Colon (tissue), 2 donors: ENCODE results near the gene MKNK2.
"Not testable (repeated sequence)": the region's sequence is repeated elsewhere in the genome, so short reads cannot be mapped to it uniquely, and the experiment has no call there.

Experiments
- FAIRE-seq: peaks from 2 replicates; lab custom pipeline; 2012; peaks lifted over from hg19 to GRCh38; lab: Jason Lieb, UNC
- donor health status: control.
- donor health status: control.

Gene MKNK2

GRCh38 chr19:2050991-2051772, at the start of gene MKNK2:
MKNK2 (minus strand) TSS chr19:2051244; CDS start chr19:2050851, 393 bp downstream.
- FAIRE-seq, result no peak

DNA sequence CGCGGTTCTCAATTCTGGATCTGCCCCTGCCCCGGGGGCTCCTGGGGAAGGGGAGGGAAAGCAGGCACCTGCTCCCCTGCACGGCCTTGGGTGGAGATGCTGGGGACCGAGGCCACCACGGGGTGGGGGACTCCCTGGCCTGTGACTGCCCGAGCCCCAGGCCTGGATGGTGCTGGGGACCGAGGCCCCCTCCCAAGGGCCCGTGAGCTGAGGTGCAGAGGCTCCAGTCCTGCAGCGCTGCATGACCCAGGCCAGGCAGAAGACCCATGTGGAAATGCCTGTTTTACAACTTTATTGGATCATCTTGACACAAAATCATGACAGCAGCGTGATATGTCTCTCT, 49.6 kb upstream of the MKNK2 start:
- no peak for FAIRE-seq

- no peak for FAIRE-seq
These were observed 49.1 kb upstream of the MKNK2 start for GRCh38 chr19:2099937-2100718.

GRCh38 chr19:2099054-2099501, 48.0 kb upstream of the MKNK2 start:
- no peak for FAIRE-seq

GRCh38 chr19:2097886-2098327, 46.9 kb upstream of the MKNK2 start:
- no peak for FAIRE-seq

DNA sequence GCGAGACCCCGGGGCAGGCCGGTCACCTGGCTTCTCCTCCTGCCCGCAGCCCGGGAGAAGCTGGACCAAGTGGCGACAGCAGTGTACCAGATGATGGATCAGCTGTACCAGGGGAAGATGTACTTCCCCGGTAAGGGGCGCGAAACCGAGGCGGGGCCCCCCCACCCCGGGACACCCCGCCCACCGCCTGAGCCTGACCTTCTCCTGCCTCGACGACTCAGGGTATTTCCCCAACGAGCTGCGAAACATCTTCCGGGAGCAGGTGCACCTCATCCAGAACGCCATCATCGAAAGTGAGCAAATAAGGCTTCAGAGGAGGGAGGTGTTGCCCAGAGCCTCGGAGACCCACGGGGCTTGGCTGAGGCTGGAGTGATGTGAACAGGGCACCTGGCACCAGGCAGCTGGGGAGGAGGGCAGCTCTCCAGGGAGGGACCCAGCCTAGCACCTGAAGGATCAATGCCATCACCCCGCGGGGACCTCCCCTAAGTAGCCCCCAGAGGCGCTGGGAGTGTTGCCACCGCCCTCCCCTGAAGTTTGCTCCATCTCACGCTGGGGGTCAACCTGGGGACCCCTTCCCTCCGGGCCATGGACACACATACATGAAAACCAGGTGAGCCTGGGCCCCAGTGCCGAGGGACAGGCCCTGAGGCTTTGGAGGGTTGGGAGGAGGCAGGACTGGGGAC, 46.3 kb upstream of the MKNK2 start:
- no peak for FAIRE-seq

DNA sequence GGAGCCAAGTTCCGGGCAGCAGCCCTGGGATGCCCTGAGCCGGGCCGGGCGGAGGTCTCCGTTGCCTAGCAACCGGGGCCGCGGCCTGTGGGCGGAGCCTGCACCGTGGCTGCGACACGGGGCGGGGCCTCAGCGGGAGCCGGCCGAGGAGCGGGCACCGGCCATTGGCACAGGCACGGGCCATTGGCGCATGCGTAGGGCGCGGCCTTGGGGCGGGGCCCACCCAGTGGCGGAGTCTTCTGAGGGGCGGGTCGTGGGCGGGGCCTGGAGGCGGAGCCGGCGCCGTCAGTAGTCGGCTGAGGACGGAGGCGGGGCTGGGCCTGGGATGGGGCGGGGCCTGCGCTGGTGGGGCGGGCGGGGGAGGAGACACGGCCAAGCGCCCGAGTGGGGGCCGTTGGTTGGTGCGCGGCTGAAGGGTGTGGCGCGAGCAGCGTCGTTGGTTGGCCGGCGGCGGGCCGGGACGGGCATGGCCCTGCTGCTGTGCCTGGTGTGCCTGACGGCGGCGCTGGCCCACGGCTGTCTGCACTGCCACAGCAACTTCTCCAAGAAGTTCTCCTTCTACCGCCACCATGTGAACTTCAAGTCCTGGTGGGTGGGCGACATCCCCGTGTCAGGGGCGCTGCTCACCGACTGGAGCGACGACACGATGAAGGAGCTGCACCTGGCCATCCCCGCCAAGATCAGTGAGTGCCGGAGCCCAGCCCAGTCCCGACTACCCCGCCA, 45.6 kb upstream of the MKNK2 start, which contains the start of gene IZUMO4:
IZUMO4 (plus strand) TSS at position 436 of the 723 bp plus-strand sequence; CDS start at position 467, 31 bp downstream.
- FAIRE-seq, result no peak

- FAIRE-seq, result no peak
These were observed 45.0 kb upstream of the MKNK2 start, which contains the start of gene MOB3A for GRCh38 chr19:2096034-2096479. MOB3A (minus strand) TSS chr19:2096326; CDS start chr19:2078560, 17,766 bp downstream.

- not testable (repeated sequence) for FAIRE-seq
These were observed 41.0 kb upstream of the MKNK2 start for GRCh38 chr19:2091926-2092525.

GRCh38 chr19:2089727-2090053, 38.6 kb upstream of the MKNK2 start:
- no peak for FAIRE-seq

GRCh38 chr19:2089001-2089711, 38.1 kb upstream of the MKNK2 start:
- no peak for FAIRE-seq

GRCh38 chr19:2087621-2088100, 36.6 kb upstream of the MKNK2 start:
- FAIRE-seq, result no peak

- not testable (repeated sequence) for FAIRE-seq
These were observed 35.9 kb upstream of the MKNK2 start for GRCh38 chr19:2086695-2087620.

DNA sequence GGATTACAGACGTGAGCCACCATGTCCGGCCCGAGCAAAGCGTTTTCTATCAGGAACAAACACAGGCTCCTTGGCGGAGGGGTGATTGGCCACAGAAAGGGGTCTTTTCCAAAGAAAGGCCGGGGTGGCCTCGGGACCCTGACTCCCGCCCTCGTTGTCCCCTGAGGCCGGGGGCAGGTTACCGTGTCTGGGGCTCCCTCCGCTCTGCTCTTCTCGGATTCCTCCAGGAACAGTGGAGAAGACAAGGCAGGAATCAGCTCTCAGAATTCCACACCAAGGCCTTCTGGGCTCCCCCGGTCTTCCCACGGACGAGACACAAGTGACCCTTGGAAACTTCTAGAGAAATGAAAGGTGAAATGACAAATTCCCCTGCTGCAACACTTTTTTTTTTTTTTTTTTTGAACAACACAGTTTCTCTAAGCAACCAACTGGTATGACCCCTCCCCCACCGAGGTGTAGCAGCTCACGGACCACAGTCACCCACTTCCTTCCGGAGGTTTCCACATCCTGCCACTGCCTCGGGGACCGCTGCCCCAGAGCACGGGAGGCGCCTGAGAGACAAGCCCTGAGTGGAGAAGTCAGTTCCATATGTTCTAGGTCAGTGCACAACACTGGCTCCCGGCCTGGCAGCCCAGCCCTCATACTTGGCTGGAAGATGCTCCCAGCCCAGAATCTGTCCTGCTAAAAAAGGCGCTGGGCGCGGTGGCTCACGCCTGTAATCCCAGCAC, 34.1 kb upstream of the MKNK2 start:
- FAIRE-seq, result no peak

DNA sequence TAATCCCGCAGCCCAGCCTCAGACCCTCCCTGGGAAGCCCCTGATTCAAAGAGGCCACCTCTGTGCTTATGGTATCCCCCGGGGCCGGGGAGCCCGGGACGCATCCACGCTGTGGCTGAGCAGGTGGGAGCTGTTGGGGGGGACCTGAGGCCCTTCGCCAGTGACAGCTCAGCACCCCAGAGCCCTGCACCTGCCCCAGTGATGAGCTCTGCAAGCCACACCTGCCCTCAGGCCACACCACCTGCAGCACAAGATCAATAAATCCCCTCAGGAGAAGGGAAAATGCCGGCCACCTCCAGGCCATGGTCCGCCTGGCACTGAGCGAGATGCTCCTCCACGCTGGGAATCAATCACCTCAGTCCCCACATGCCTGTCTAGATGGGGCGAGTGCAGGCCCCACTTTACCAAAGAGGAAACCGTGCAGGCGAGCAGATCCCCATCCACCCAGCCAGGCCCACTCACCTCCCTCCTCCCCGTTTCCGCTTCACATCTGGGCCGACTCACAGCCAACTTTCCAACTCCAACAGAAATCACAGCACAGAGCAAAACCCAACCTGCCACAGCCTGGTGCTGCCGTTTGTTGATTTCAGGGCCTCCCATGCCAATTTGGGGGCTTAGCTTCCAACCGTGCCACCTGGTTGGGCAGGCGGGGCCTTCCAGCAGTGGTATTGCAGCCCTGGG, 32.3 kb upstream of the MKNK2 start:
- FAIRE-seq, result no peak

DNA sequence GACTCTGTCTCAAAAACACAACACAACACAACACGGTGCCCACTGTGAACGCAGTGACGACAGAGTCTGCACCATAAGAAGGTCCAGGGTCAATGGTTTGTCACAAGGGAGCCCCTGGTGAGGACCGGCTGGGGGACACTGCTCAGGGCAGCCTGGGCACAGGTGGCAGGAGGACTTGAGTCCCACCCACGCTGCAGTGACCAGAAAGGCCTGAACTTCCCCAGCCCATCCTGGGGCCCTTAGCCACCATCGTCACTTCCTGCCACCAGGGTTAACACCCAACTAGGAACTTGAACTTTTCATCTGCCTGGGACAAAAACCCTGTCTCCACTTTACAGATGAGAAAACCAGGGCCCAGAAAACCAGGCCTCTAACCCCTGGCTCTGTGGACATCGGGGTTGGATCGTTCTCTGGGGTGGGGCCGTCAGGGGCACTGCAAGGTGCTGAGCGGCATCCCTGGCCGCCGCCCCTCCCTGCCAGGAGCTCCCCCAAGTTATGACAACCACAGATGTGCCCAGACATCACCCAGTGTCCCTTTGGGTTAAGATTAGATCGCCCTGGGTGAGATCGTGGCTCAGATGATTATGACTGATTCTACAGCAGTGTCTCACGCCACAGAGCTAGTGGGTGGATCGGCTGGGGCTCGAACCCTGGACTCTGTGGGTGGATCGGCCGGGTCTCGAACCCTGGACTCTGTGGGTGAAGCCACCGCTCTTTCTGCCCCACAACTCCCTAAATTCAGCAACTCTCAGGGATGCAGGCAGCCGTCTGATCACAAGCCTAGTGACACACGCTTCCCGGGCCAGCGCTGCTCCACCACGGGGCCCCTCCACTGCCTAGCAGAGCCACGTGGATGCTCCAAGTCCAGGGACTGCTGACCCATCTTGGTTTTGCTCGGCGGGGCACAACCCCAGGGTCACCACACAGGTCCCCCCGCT, 31.1 kb upstream of the MKNK2 start:
- FAIRE-seq, result no peak
